Lung (tissue), 12 donors: ENCODE results near the gene SCRN2. TPM values are rescaled to one million over a fixed set of nuclear protein-coding genes. Genes with fewer than 3 reads are reported as not detected.

ENCODE experiments used
- ATAC-seq: fragments of 200-7000 bp; cut with Tn5 transposase; one replicate; pipeline ENCODE4 v1.9.1; 2020; ENCODE audit warnings: moderate number of reproducible peaks; ENCODE audit not compliant: insufficient read depth, low FRiP score
- DNase-seq, 3 donors: peaks; one replicate each; pipeline ENCODE4 v3.0.0-alpha.2; 2013 to 2017
- H3K27ac ChIP-seq, 2 donors: one replicate each; pipeline ENCODE4 v1.5.1; 2013; ENCODE audit warnings: mild to moderate bottlenecking in 2 of 2, moderate library complexity in 2 of 2, control low read depth in 1 of 2, inconsistent platforms in 1 of 2, low read depth in 1 of 2, low read length in 1 of 2
- H3K27me3 ChIP-seq, 3 donors: one replicate each; pipeline ENCODE4 v1.5.1; 2013; ENCODE audit warnings: low read length in 2 of 3; ENCODE audit not compliant: control insufficient read depth in 3 of 3, insufficient read depth in 3 of 3
- H3K36me3 ChIP-seq, 4 donors: one replicate each; pipeline ENCODE4 v1.5.1; 2013; ENCODE audit warnings: low read length in 4 of 4, mild to moderate bottlenecking in 1 of 4, moderate library complexity in 1 of 4; ENCODE audit not compliant: control insufficient read depth in 4 of 4, insufficient read depth in 4 of 4
- H3K4me1 ChIP-seq, 5 donors: one replicate each; pipeline ENCODE4 v1.5.1; 2013; ENCODE audit warnings: low read length in 5 of 5, mild to moderate bottlenecking in 2 of 5, moderate library complexity in 1 of 5; ENCODE audit not compliant: control insufficient read depth in 5 of 5, insufficient read depth in 5 of 5
- H3K4me3 ChIP-seq: one replicate; pipeline ENCODE4 v1.5.1; 2013; ENCODE audit warnings: mild to moderate bottlenecking, control low read depth, moderate library complexity
- H3K9ac ChIP-seq, 2 donors: one replicate each; pipeline ENCODE4 v1.5.1; 2013; ENCODE audit warnings: low read length in 2 of 2, control low read depth in 1 of 2; ENCODE audit not compliant: insufficient read depth in 1 of 2
- H3K9me3 ChIP-seq, 4 donors: one replicate each; pipeline ENCODE4 v1.5.1; 2013; ENCODE audit warnings: low read length in 3 of 4, mild to moderate bottlenecking in 1 of 4, moderate library complexity in 1 of 4; ENCODE audit not compliant: control insufficient read depth in 4 of 4, insufficient read depth in 3 of 4
- CTCF ChIP-seq: IDR thresholded peaks from 2 replicates; pipeline ENCODE4 v1.5.1; 2012; ENCODE audit warnings: mild to moderate bottlenecking; ENCODE audit errors: control extremely low read depth, extremely low read depth
- WGBS, 2 donors: extraction: QIAGEN DNeasy Blood & Tissue Kit; methylation state at CpG; one replicate each; pipeline ENCODE4 v1.1.7; 2013; 5-methylcytosine and 5-hydroxymethylcytosine counted together
- polyA plus RNA-seq, 2 donors: library from polyadenylated mRNA; stranded (reverse); fragments of 200-250 nt; gene quantifications; one replicate each; pipeline ENCODE4 v1.2.1, GENCODE V29; 2013
- total RNA-seq, 2 donors: library from RNA; depleted of rRNA in 1 of 2; stranded (reverse); fragments of >200 nt in 1 of 2; gene quantifications; one replicate each; pipeline ENCODE4 v1.2.1, GENCODE V29; 2014 to 2021
- donor health status: control.
- donor health status: control.
- donor health status: Bipolar disorder and iron deficiency.
- donor health status: healthy.
- donor health status: DM: yes; HTN: yes; CAD: no.

The SCRN2 gene
- total and polyA plus RNA-seq, 4 donors = 22.8 to 61.7 (median 32.2) TPM

DNA sequence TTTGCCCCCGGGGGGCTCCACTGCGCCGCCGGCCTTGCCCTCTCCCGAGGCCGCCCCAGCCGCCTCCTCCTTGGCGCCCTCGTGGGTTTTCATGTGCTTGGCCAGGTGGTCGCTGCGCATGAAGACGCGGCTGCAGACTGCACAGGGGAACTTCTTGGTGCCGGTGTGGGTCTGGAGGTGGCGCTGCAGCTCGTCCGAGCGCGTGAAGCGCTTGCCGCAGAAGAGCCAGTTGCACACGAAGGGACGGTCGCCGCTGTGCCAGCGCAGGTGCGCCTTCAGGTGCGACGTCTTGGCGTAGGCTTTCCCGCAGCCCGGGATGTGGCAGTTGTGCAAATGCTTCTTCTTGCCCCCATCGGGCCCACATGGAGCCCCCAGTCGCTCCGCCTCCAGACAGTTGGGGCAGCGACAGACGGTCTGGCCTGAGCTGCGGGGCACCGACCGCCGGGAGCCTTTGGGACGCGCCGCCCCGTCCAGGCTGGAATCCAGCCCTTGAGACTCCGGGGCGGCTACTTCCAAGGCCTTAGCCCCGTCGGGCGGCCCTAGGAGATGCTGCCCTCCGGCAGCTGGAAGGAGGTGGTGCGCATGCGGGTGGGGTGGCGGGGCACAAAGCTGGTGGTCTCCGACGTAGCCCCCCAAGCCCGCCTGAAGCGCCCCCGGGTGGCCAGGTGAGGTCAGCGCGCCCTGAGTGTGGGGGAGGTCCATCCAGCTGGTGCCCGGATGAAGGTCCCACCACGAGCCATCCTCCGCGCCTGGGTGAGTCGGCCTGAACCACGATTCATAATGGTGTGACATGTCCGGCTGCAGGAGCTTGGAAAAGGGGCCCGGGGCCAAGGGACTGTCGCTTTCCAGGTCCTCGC, 6.5 kb upstream of the SCRN2 start:
- Histone ChIP-seq H3K4me1 (peaks cover 6 to 66% (median 20%) of the 10 kb centered on the region in 5 donors), H3K27me3 (peaks cover 2 to 46% (median 38%) of the 10 kb centered on the region in 3 donors), H3K4me3 (no peak overlapping the region), H3K36me3 (no peaks in the 10 kb centered on the region), H3K9ac (no peak overlapping the region), H3K27ac (no peak overlapping the region), H3K9me3 (no peaks in the 10 kb centered on the region)
- WGBS, 2 donors = 33 to 45% methylated on average over 70 to 71 of the region's 71 CpGs
- no peak for TF ChIP-seq CTCF
- ATAC-seq (no peak), DNase-seq (peak in 1 of 3 donors; percentile 35)

DNA sequence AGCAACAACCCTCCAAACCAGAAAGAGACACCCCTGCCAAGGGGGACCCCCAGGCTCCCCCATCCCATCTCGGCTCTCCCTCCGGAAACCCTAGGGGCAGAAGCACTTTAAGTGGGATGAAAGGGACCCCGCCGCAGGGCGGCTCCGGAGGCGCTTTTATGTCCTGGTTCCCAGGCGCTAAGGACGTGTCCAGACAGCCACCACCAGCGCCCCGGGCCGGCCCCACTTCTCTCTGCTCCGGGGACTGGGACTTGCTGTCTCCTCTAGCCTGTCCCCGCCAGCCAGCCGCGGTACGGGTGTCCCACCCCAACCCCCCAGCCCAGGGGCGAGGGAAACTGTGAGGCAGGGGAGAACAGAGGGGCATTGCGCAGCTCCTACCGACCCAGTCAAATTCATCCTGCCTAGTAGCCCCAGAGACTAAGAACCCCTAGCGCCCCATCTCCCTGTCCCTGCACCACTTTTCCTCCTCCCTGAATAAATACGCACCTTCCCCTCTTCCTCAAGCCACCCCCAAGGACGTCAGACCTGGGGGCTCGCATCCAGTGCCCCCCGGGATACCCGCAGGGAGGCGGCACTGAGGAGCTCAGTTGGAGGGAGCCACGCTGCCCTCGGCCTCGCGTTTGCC, 5.8 kb upstream of the SCRN2 start:
- WGBS, 2 donors = 19 to 34% methylated on average over 31 of the region's 31 CpGs
- ATAC-seq = no peak
- H3K9me3 ChIP-seq = no peaks in the 10 kb centered on the region
- H3K9ac ChIP-seq = no peak overlapping the region
- H3K4me1 ChIP-seq = peaks cover 6 to 65% (median 20%) of the 10 kb centered on the region in 5 donors
- no peak overlapping the region for H3K27ac ChIP-seq
- H3K36me3 ChIP-seq = no peaks in the 10 kb centered on the region
- no peak overlapping the region for H3K4me3 ChIP-seq
- peaks cover 2 to 39% (median 30%) of the 10 kb centered on the region in 3 donors for H3K27me3 ChIP-seq
- no peak for TF ChIP-seq CTCF
- DNase-seq = peak; percentile 45 to 79 (median 63)

GRCh38 chr17:47845716-47846075, 4.6 kb upstream of the SCRN2 start:
- no peak for ATAC-seq
- peaks cover 2 to 33% (median 28%) of the 10 kb centered on the region in 3 donors for H3K27me3 ChIP-seq
- no peaks in the 10 kb centered on the region for H3K36me3 ChIP-seq
- 78 to 82% methylated on average over 3 of the region's 3 CpGs for WGBS, 2 donors
- H3K9me3 ChIP-seq = no peaks in the 10 kb centered on the region
- DNase-seq = peak in 2 of 3 donors; percentile 53 to 72
- H3K27ac ChIP-seq = no peak overlapping the region
- no peak for TF ChIP-seq CTCF
- H3K9ac ChIP-seq = no peak overlapping the region
- peaks cover 0 to 69% (median 20%) of the 10 kb centered on the region in 5 donors for H3K4me1 ChIP-seq
- no peak overlapping the region for H3K4me3 ChIP-seq
